Left lung (tissue), 10 donors: ENCODE measurements around the gene PRKCZ. TPM values are rescaled to one million over a fixed set of nuclear protein-coding genes. Genes with fewer than 3 reads are reported as not detected.

ENCODE experiments used
- ATAC-seq: fragments of 200-7000 bp; cut with Tn5 transposase; one replicate; pipeline ENCODE4 v1.9.1; 2020; ENCODE audit warnings: moderate library complexity
- DNase-seq, 4 donors: peaks; one replicate each; pipeline ENCODE4 v3.0.0-alpha.2; 2013 to 2020
- H3K27ac ChIP-seq, 2 donors: fragments of 200-600 bp; sonication (generic) in 1 of 2; one replicate each; pipeline versions ENCODE4 v1.5.0 to v1.8.0; 2020 to 2021
- H3K27me3 ChIP-seq, 2 donors: fragments of 200-600 bp; sonication (generic) in 1 of 2; one replicate each; pipeline versions ENCODE4 v1.5.0 to v1.8.0; 2020 to 2021
- H3K36me3 ChIP-seq, 2 donors: fragments of 200-600 bp; sonication (generic) in 1 of 2; one replicate each; pipeline versions ENCODE4 v1.5.0 to v1.8.0; 2020 to 2021
- H3K4me1 ChIP-seq, 2 donors: fragments of 200-600 bp; one replicate each; pipeline ENCODE4 v1.8.0; 2021
- H3K4me3 ChIP-seq, 2 donors: fragments of 200-600 bp; sonication (generic) in 1 of 2; one replicate each; pipeline versions ENCODE4 v1.5.0 to v1.8.0; 2020 to 2021; ENCODE audit warnings: mild to moderate bottlenecking in 1 of 2
- H3K9me3 ChIP-seq, 2 donors: fragments of 200-600 bp; sonication (generic) in 1 of 2; one replicate each; pipeline versions ENCODE4 v1.5.0 to v1.8.0; 2020 to 2021
- intact Hi-C, 2 donors: fragments of 100-400 bp; cut with DNase I; formaldehyde crosslinking; loops; one replicate each; pipeline versions ENCODE4 v1.11.2 to v1.14.2; 2022
- polyA plus RNA-seq, 6 donors: library from polyadenylated mRNA; unstranded; fragments of 120-200 nt; gene quantifications; one replicate each; pipeline ENCODE4 v1.2.1, GENCODE V29; 2013; ENCODE audit not compliant: insufficient read length in 6 of 6
- total RNA-seq, 2 donors: library from RNA; stranded (reverse); fragmentation: NEBNext Ultra II Directional; extraction: Animal tissue kit (Norgen Biotek cat#: 25700); gene quantifications; one replicate each; pipeline ENCODE4 v1.2.1, GENCODE V29; 2021
- TF ChIP-seq, protein P1 (sequence below), 2 donors: fragments of 200-600 bp; sonication (generic) in 1 of 2; IDR thresholded peaks; one replicate each; pipeline versions ENCODE4 v1.5.0 to v1.8.0; 2021; ENCODE audit warnings: antibody characterized with exemption in 2 of 2
- donor health status: DM: no; HTN: yes; CAD: no.
- donor health status: DM: no; HTN: no; CAD: no.

Gene PRKCZ
- total and polyA plus RNA-seq, 8 donors = 37.5 to 129 (median 48.0) TPM

- Histone ChIP-seq H3K36me3 (no peaks in the 10 kb centered on the region), H3K9me3 (no peaks in the 10 kb centered on the region), H3K27ac (peak within 1 kb of the TSS; percentile 95 to 98), H3K27me3 (peaks cover 0 to 9% of the 10 kb centered on the region in 2 donors), H3K4me3 (peak within 1 kb of the TSS; percentile 69 to 93), H3K4me1 (peaks cover 19 to 53% of the 10 kb centered on the region in 2 donors)
- no peak for ATAC-seq
- intact Hi-C loops = no loop called here
- TF ChIP-seq, protein P1, sequence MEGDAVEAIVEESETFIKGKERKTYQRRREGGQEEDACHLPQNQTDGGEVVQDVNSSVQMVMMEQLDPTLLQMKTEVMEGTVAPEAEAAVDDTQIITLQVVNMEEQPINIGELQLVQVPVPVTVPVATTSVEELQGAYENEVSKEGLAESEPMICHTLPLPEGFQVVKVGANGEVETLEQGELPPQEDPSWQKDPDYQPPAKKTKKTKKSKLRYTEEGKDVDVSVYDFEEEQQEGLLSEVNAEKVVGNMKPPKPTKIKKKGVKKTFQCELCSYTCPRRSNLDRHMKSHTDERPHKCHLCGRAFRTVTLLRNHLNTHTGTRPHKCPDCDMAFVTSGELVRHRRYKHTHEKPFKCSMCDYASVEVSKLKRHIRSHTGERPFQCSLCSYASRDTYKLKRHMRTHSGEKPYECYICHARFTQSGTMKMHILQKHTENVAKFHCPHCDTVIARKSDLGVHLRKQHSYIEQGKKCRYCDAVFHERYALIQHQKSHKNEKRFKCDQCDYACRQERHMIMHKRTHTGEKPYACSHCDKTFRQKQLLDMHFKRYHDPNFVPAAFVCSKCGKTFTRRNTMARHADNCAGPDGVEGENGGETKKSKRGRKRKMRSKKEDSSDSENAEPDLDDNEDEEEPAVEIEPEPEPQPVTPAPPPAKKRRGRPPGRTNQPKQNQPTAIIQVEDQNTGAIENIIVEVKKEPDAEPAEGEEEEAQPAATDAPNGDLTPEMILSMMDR (IDR thresholded peaks at IDR 0.05) = no peak
- DNase-seq = peak in 1 of 4 donors; percentile 63
Observed at GRCh38 chr1:2228157-2228594, 178.0 kb downstream of the PRKCZ start, which contains the start of gene SKI. Gene SKI (plus strand): TSS chr1:2228319. CDS start chr1:2228767, 448 bp downstream.

DNA sequence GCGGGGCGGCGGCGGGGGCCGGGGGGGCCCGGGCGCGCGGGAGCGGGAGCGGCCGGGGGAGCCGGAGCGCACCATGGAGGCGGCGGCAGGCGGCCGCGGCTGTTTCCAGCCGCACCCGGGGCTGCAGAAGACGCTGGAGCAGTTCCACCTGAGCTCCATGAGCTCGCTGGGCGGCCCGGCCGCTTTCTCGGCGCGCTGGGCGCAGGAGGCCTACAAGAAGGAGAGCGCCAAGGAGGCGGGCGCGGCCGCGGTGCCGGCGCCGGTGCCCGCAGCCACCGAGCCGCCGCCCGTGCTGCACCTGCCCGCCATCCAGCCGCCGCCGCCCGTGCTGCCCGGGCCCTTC, 178.5 kb downstream of the PRKCZ start:
- Histone ChIP-seq H3K4me3 (peak overlapping the region; percentile 69 to 93), H3K4me1 (peaks cover 24 to 56% of the 10 kb centered on the region in 2 donors), H3K9me3 (no peaks in the 10 kb centered on the region), H3K27me3 (peaks cover 0 to 9% of the 10 kb centered on the region in 2 donors), H3K27ac (peak overlapping the region; percentile 89 to 93), H3K36me3 (no peaks in the 10 kb centered on the region)
- ATAC-seq (no peak), DNase-seq (peak in 1 of 4 donors; percentile 87)
- intact Hi-C loops = no loop called here
- TF ChIP-seq, protein P1 (IDR thresholded peaks at IDR 0.05) = no peak

DNA sequence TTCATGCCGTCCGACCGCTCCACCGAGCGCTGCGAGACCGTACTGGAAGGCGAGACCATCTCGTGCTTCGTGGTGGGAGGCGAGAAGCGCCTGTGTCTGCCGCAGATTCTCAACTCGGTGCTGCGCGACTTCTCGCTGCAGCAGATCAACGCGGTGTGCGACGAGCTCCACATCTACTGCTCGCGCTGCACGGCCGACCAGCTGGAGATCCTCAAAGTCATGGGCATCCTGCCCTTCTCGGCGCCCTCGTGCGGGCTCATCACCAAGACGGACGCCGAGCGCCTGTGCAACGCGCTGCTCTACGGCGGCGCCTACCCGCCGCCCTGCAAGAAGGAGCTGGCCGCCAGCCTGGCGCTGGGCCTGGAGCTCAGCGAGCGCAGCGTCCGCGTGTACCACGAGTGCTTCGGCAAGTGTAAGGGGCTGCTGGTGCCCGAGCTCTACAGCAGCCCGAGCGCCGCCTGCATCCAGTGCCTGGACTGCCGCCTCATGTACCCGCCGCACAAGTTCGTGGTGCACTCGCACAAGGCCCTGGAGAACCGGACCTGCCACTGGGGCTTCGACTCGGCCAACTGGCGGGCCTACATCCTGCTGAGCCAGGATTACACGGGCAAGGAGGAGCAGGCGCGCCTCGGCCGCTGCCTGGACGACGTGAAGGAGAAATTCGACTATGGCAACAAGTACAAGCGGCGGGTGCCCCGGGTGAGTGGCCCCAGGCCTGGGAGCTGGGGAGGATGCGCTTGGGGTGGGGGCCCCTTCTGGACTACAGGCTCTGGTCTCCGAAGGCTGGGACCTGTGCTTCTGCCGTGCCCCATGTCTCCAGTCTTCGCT, 179.0 kb downstream of the PRKCZ start:
- peak in 3 of 4 donors; percentile 77 to 92 (median 89) for DNase-seq
- intact Hi-C loops = no loop called here
- peaks cover 30 to 58% of the 10 kb centered on the region in 2 donors for H3K4me1 ChIP-seq

GRCh38 chr1:2229911-2230731, 179.9 kb downstream of the PRKCZ start:
- TF ChIP-seq, protein P1 (IDR thresholded peaks at IDR 0.05) = no peak
- ATAC-seq = no peak
- Histone ChIP-seq H3K4me1 (peaks cover 38 to 67% of the 10 kb centered on the region in 2 donors), H3K9me3 (no peaks in the 10 kb centered on the region), H3K36me3 (no peaks in the 10 kb centered on the region), H3K27me3 (peaks cover 0 to 9% of the 10 kb centered on the region in 2 donors), H3K4me3 (peak overlapping the region; percentile 69 to 93), H3K27ac (peak overlapping the region; percentile 89 to 93)
- DNase-seq = peak in 1 of 4 donors; percentile 85
- intact Hi-C loops = loop anchor here in 1 of 2 donors (10.0 kb wide), 1 partner anchor 85 kb away; no protein-coding TSS in a partner anchor

More for the DNA sequence above, 179.0 kb downstream of the PRKCZ start:
- H3K36me3 ChIP-seq = no peaks in the 10 kb centered on the region
- peak; percentile 1 for ATAC-seq
- peak overlapping the region; percentile 89 to 93 for H3K27ac ChIP-seq
- H3K9me3 ChIP-seq = no peaks in the 10 kb centered on the region
- peaks cover 0 to 9% of the 10 kb centered on the region in 2 donors for H3K27me3 ChIP-seq
- peak overlapping the region; percentile 69 to 93 for H3K4me3 ChIP-seq
- TF ChIP-seq, protein P1 (IDR thresholded peaks at IDR 0.05) = no peak
